Stomach (tissue), 4 donors: Measurements from ENCODE around the gene GPNMB.

ENCODE experiments used
- POLR2A ChIP-seq, 4 donors: fragments of 450-650 bp; IDR thresholded peaks; one replicate each; pipeline ENCODE4 v1.6.1; 2016; ENCODE audit warnings: antibody characterized with exemption in 4 of 4, control low read depth in 2 of 4, mild to moderate bottlenecking in 1 of 4, moderate library complexity in 1 of 4
- POLR2AphosphoS5 ChIP-seq, 3 donors: sonication (generic); formaldehyde crosslinking; IDR thresholded peaks; one replicate each; pipeline ENCODE4 v1.6.1; 2016; ENCODE audit warnings: antibody characterized with exemption in 3 of 3
- TF ChIP-seq, protein P1 (sequence below), 7 experiments: fragments of 450-650 bp in 4 of 7; fragments of 200-600 bp in 3 of 7; sonication (generic) in 3 of 7; IDR thresholded peaks; one replicate each; pipeline ENCODE4 v1.5.1; 2016 to 2019; ENCODE audit warnings: antibody characterized with exemption in 7 of 7, control low read depth in 2 of 7, mild to moderate bottlenecking in 1 of 7

DNA sequence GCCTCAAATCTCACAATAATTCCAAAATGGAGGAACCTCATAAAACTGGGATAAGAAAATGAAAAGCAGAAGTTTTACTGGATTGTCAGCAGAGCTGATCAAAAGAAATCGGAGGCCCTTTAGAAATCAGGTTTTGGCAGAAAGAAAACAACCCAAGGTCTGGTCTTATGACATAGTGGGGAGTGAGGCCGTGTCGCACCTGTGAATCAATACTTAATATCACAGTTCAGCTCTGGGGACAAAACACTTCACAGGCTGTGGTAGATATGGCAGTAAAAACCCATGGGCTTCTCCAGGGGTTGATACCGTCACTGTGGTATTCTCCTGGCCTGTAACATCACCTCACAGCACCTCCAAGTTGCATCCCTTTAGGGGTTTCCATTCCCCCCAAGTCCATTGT lies 46.0 kb downstream of the GPNMB start:
- no peak for TF ChIP-seq POLR2A (IDR thresholded peaks at IDR 0.05)
- TF ChIP-seq, protein P1, sequence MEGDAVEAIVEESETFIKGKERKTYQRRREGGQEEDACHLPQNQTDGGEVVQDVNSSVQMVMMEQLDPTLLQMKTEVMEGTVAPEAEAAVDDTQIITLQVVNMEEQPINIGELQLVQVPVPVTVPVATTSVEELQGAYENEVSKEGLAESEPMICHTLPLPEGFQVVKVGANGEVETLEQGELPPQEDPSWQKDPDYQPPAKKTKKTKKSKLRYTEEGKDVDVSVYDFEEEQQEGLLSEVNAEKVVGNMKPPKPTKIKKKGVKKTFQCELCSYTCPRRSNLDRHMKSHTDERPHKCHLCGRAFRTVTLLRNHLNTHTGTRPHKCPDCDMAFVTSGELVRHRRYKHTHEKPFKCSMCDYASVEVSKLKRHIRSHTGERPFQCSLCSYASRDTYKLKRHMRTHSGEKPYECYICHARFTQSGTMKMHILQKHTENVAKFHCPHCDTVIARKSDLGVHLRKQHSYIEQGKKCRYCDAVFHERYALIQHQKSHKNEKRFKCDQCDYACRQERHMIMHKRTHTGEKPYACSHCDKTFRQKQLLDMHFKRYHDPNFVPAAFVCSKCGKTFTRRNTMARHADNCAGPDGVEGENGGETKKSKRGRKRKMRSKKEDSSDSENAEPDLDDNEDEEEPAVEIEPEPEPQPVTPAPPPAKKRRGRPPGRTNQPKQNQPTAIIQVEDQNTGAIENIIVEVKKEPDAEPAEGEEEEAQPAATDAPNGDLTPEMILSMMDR (IDR thresholded peaks at IDR 0.05): no peak
- TF ChIP-seq POLR2AphosphoS5 (IDR thresholded peaks at IDR 0.05): no peak
